Measurements from ENCODE around the gene RPL29.
"Not testable (repeated sequence)": the region's sequence is repeated elsewhere in the genome, so short reads cannot be mapped to it uniquely, and the experiment has no call there.

The RPL29 gene

GRCh38 chr3:51994530-51994929, 1.2 kb downstream of the RPL29 start:
- WGBS, 2 experiments: 96 to 100% methylated on average over 2 of the region's 2 CpGs
- peaks cover 26% of the 10 kb centered on the region for H3K36me3 ChIP-seq (ENCODE audit: control insufficient read depth, insufficient read depth, low read length)
- H3K27me3 ChIP-seq (ENCODE audit: control insufficient read depth, insufficient read depth, low read length, poor library complexity, severe bottlenecking): no peaks in the 10 kb centered on the region
- no peak overlapping the region for H3K27ac ChIP-seq (ENCODE audit: insufficient read depth, low read depth, low read length, poor library complexity, severe bottlenecking)
- peaks cover 8% of the 10 kb centered on the region for H3K4me1 ChIP-seq (ENCODE audit: control insufficient read depth, insufficient read depth, low read length)
- no peaks in the 10 kb centered on the region for H3K9me3 ChIP-seq (ENCODE audit: control insufficient read depth, low read length)
- H3K4me3 ChIP-seq (ENCODE audit: insufficient read depth, low read depth, low read length): peak overlapping the region; percentile 100

- not testable (repeated sequence) for H3K27ac ChIP-seq (ENCODE audit: insufficient read depth, low read depth, low read length, poor library complexity, severe bottlenecking); H3K4me1 ChIP-seq (ENCODE audit: control insufficient read depth, insufficient read depth, low read length); H3K27me3 ChIP-seq (ENCODE audit: control insufficient read depth, insufficient read depth, low read length, poor library complexity, severe bottlenecking); H3K4me3 ChIP-seq (ENCODE audit: insufficient read depth, low read depth, low read length); H3K9me3 ChIP-seq (ENCODE audit: control insufficient read depth, low read length)
- WGBS, 2 experiments: 94 to 95% methylated on average over 4 to 7 of the region's 13 CpGs
- H3K36me3 ChIP-seq (ENCODE audit: control insufficient read depth, insufficient read depth, low read length): peaks cover 26% of the 10 kb centered on the region
These were observed 2.0 kb downstream of the RPL29 start for GRCh38 chr3:51993657-51994056.

- Histone ChIP-seq H3K4me3 (ENCODE audit: insufficient read depth, low read depth, low read length) (no peak overlapping the region), H3K4me1 (ENCODE audit: control insufficient read depth, insufficient read depth, low read length) (peaks cover 8% of the 10 kb centered on the region), H3K36me3 (ENCODE audit: control insufficient read depth, insufficient read depth, low read length) (peaks cover 26% of the 10 kb centered on the region), H3K27me3 (ENCODE audit: control insufficient read depth, insufficient read depth, low read length, poor library complexity, severe bottlenecking) (no peaks in the 10 kb centered on the region), H3K27ac (ENCODE audit: insufficient read depth, low read depth, low read length, poor library complexity, severe bottlenecking) (no peak overlapping the region), H3K9me3 (ENCODE audit: control insufficient read depth, low read length) (no peaks in the 10 kb centered on the region)
- 94 to 96% methylated on average over 3 of the region's 3 CpGs for WGBS, 2 experiments
These were observed 3.5 kb downstream of the RPL29 start for GRCh38 chr3:51992017-51992682.

- 95% methylated on average over 38 of the region's 38 CpGs for whole genome bisulfite sequencing, 2 experiments
- peaks cover 26% of the 10 kb centered on the region for H3K36me3 ChIP-seq (ENCODE audit: control insufficient read depth, insufficient read depth, low read length)
- not testable (repeated sequence) for H3K4me3 ChIP-seq (ENCODE audit: insufficient read depth, low read depth, low read length); H3K27me3 ChIP-seq (ENCODE audit: control insufficient read depth, insufficient read depth, low read length, poor library complexity, severe bottlenecking); H3K4me1 ChIP-seq (ENCODE audit: control insufficient read depth, insufficient read depth, low read length); H3K27ac ChIP-seq (ENCODE audit: insufficient read depth, low read depth, low read length, poor library complexity, severe bottlenecking); H3K9me3 ChIP-seq (ENCODE audit: control insufficient read depth, low read length)
These were observed 5.2 kb downstream of the RPL29 start for GRCh38 chr3:51990501-51990971.

GRCh38 chr3:51988286-51989146, 7.2 kb downstream of the RPL29 start:
- peaks cover 15% of the 10 kb centered on the region for H3K36me3 ChIP-seq (ENCODE audit: control insufficient read depth, insufficient read depth, low read length)
- H3K27me3 ChIP-seq (ENCODE audit: control insufficient read depth, insufficient read depth, low read length, poor library complexity, severe bottlenecking): no peaks in the 10 kb centered on the region
- no peaks in the 10 kb centered on the region for H3K9me3 ChIP-seq (ENCODE audit: control insufficient read depth, low read length)
- peaks cover 10% of the 10 kb centered on the region for H3K4me1 ChIP-seq (ENCODE audit: control insufficient read depth, insufficient read depth, low read length)
- no peak overlapping the region for H3K4me3 ChIP-seq (ENCODE audit: insufficient read depth, low read depth, low read length)
- WGBS, 2 experiments: 88 to 91% methylated on average over 15 of the region's 15 CpGs
- no peak overlapping the region for H3K27ac ChIP-seq (ENCODE audit: insufficient read depth, low read depth, low read length, poor library complexity, severe bottlenecking)

GRCh38 chr3:51987568-51987967, 8.1 kb downstream of the RPL29 start:
- no peaks in the 10 kb centered on the region for H3K27me3 ChIP-seq (ENCODE audit: control insufficient read depth, insufficient read depth, low read length, poor library complexity, severe bottlenecking)
- 95 to 96% methylated on average over 7 of the region's 7 CpGs for WGBS, 2 experiments
- peaks cover 7% of the 10 kb centered on the region for H3K36me3 ChIP-seq (ENCODE audit: control insufficient read depth, insufficient read depth, low read length)
- H3K4me3 ChIP-seq (ENCODE audit: insufficient read depth, low read depth, low read length): no peak overlapping the region
- H3K27ac ChIP-seq (ENCODE audit: insufficient read depth, low read depth, low read length, poor library complexity, severe bottlenecking): no peak overlapping the region
- peaks cover 12% of the 10 kb centered on the region for H3K4me1 ChIP-seq (ENCODE audit: control insufficient read depth, insufficient read depth, low read length)
- H3K9me3 ChIP-seq (ENCODE audit: control insufficient read depth, low read length): no peaks in the 10 kb centered on the region

GRCh38 chr3:51986010-51986947, 9.4 kb downstream of the RPL29 start:
- Histone ChIP-seq H3K27ac (ENCODE audit: insufficient read depth, low read depth, low read length, poor library complexity, severe bottlenecking) (no peak overlapping the region), H3K27me3 (ENCODE audit: control insufficient read depth, insufficient read depth, low read length, poor library complexity, severe bottlenecking) (no peaks in the 10 kb centered on the region), H3K4me1 (ENCODE audit: control insufficient read depth, insufficient read depth, low read length) (peaks cover 15% of the 10 kb centered on the region), H3K36me3 (ENCODE audit: control insufficient read depth, insufficient read depth, low read length) (no peaks in the 10 kb centered on the region), H3K4me3 (ENCODE audit: insufficient read depth, low read depth, low read length) (no peak overlapping the region), H3K9me3 (ENCODE audit: control insufficient read depth, low read length) (no peaks in the 10 kb centered on the region)
- WGBS, 2 experiments: 87 to 93% methylated on average over 12 of the region's 12 CpGs

- Histone ChIP-seq H3K9me3 (ENCODE audit: control insufficient read depth, low read length) (no peaks in the 10 kb centered on the region), H3K27me3 (ENCODE audit: control insufficient read depth, insufficient read depth, low read length, poor library complexity, severe bottlenecking) (no peaks in the 10 kb centered on the region), H3K27ac (ENCODE audit: insufficient read depth, low read depth, low read length, poor library complexity, severe bottlenecking) (no peak overlapping the region), H3K4me3 (ENCODE audit: insufficient read depth, low read depth, low read length) (no peak overlapping the region), H3K4me1 (ENCODE audit: control insufficient read depth, insufficient read depth, low read length) (peaks cover 15% of the 10 kb centered on the region), H3K36me3 (ENCODE audit: control insufficient read depth, insufficient read depth, low read length) (no peaks in the 10 kb centered on the region)
- 92 to 93% methylated on average over 6 of the region's 6 CpGs for WGBS, 2 experiments
These were observed 10.6 kb downstream of the RPL29 start for GRCh38 chr3:51985063-51985462.

- Histone ChIP-seq H3K9me3 (ENCODE audit: control insufficient read depth, low read length) (no peaks in the 10 kb centered on the region), H3K36me3 (ENCODE audit: control insufficient read depth, insufficient read depth, low read length) (no peaks in the 10 kb centered on the region), H3K4me1 (ENCODE audit: control insufficient read depth, insufficient read depth, low read length) (peaks cover 15% of the 10 kb centered on the region), H3K27me3 (ENCODE audit: control insufficient read depth, insufficient read depth, low read length, poor library complexity, severe bottlenecking) (no peaks in the 10 kb centered on the region), H3K27ac (ENCODE audit: insufficient read depth, low read depth, low read length, poor library complexity, severe bottlenecking) (no peak overlapping the region), H3K4me3 (ENCODE audit: insufficient read depth, low read depth, low read length) (no peak overlapping the region)
These were observed 11.4 kb downstream of the RPL29 start for GRCh38 chr3:51984269-51984647.
